Astrocyte (in vitro differentiated cells and primary cell): ENCODE results near the gene EIF5A. TPM values are rescaled to one million over a fixed set of nuclear protein-coding genes. Genes with fewer than 3 reads are reported as not detected.

Experiments
- DNase-seq: peaks from one replicate; pipeline ENCODE4 v3.0.0-alpha.2; 2010; ENCODE audit warnings: low read depth
- FAIRE-seq: peaks from 2 replicates; lab custom pipeline; 2011; peaks lifted over from hg19 to GRCh38; lab: Jason Lieb, UNC
- H2AFZ ChIP-seq: 2 replicates; pipeline ENCODE4 v1.6.0; 2012; ENCODE audit warnings: low read depth, low read length, inconsistent platforms
- H3K27ac ChIP-seq: 2 replicates; pipeline ENCODE4 v1.5.1; 2011; ENCODE audit warnings: low read depth, low read length, inconsistent platforms
- H3K27me3 ChIP-seq: 2 replicates; pipeline ENCODE4 v1.6.0; 2011; ENCODE audit warnings: low read length, inconsistent platforms; ENCODE audit not compliant: insufficient read depth
- H3K36me3 ChIP-seq: 2 replicates; pipeline ENCODE4 v1.5.1; 2011; ENCODE audit warnings: low read length, inconsistent platforms; ENCODE audit not compliant: insufficient read depth
- H3K4me1 ChIP-seq: 2 replicates; pipeline ENCODE4 v1.5.1; 2011; ENCODE audit warnings: low read length, inconsistent platforms; ENCODE audit not compliant: insufficient read depth
- H3K4me2 ChIP-seq: 2 replicates; pipeline ENCODE4 v1.6.0; 2012; ENCODE audit warnings: low read length, inconsistent platforms
- H3K4me3 ChIP-seq: 2 replicates; pipeline ENCODE4 v1.5.1; 2011; ENCODE audit warnings: low read depth, mild to moderate bottlenecking, low read length, inconsistent platforms; ENCODE audit not compliant: insufficient read depth
- H3K79me2 ChIP-seq: 2 replicates; pipeline ENCODE4 v1.6.0; 2012; ENCODE audit warnings: mild to moderate bottlenecking, low read length, inconsistent platforms; ENCODE audit not compliant: insufficient read depth
- H3K9ac ChIP-seq: 2 replicates; pipeline ENCODE4 v1.6.0; 2012; ENCODE audit warnings: mild to moderate bottlenecking, low read length, inconsistent platforms
- H3K9me3 ChIP-seq: 2 replicates; pipeline ENCODE4 v1.5.1; 2012; ENCODE audit warnings: low read depth, mild to moderate bottlenecking, low read length, inconsistent platforms; ENCODE audit not compliant: insufficient read depth
- H4K20me1 ChIP-seq: 2 replicates; pipeline ENCODE4 v1.6.0; 2012; ENCODE audit warnings: low read length, inconsistent platforms; ENCODE audit not compliant: insufficient read depth
- H3K27ac Mint-ChIP-seq: one replicate; pipeline ENCODE4 v1.8.0; 2021; ENCODE audit warnings: mild to moderate bottlenecking, mixed read lengths; ENCODE audit not compliant: unreplicated experiment
- H3K27me3 Mint-ChIP-seq: one replicate; pipeline ENCODE4 v1.8.0; 2021; ENCODE audit warnings: low read depth, mixed read lengths; ENCODE audit not compliant: unreplicated experiment
- H3K36me3 Mint-ChIP-seq: one replicate; pipeline ENCODE4 v1.8.0; 2021; ENCODE audit warnings: low read depth, mixed read lengths; ENCODE audit not compliant: unreplicated experiment
- H3K4me1 Mint-ChIP-seq: one replicate; pipeline ENCODE4 v1.8.0; 2021; ENCODE audit warnings: low read depth, mixed read lengths; ENCODE audit not compliant: unreplicated experiment
- H3K4me3 Mint-ChIP-seq: one replicate; pipeline ENCODE4 v1.8.0; 2021; ENCODE audit warnings: mild to moderate bottlenecking, moderate library complexity, mixed read lengths; ENCODE audit not compliant: unreplicated experiment
- H3K9me3 Mint-ChIP-seq: one replicate; pipeline ENCODE4 v1.8.0; 2021; ENCODE audit warnings: mild to moderate bottlenecking, mixed read lengths; ENCODE audit not compliant: unreplicated experiment
- CTCF ChIP-seq: IDR thresholded peaks from 2 replicates; pipeline ENCODE4 v1.5.1; 2011; ENCODE audit warnings: low read depth, mild to moderate bottlenecking, inconsistent platforms, low read length, moderate library complexity; ENCODE audit not compliant: insufficient read depth
- EZH2 ChIP-seq: IDR thresholded peaks from 2 replicates; pipeline ENCODE4 v1.6.1; 2012; ENCODE audit warnings: mild to moderate bottlenecking, low read length, inconsistent platforms; ENCODE audit not compliant: insufficient read depth
- total RNA-seq: library from RNA; stranded (reverse); gene quantifications from 2 replicates; pipeline ENCODE4 v1.2.1, GENCODE V29; 2021

The EIF5A gene
- total RNA-seq, 1 donor from 2014 or later: 915 TPM

- Histone ChIP-seq H4K20me1 (no peaks in the 10 kb centered on the region), H3K4me3 (peak overlapping the region; percentile 28), H3K79me2 (no peaks in the 10 kb centered on the region), H3K27ac (no peak overlapping the region), H3K9ac (peak overlapping the region; percentile 23), H2AFZ (peak overlapping the region; percentile 41), H3K4me2 (peak overlapping the region; percentile 80), H3K9me3 (no peaks in the 10 kb centered on the region), H3K36me3 (no peaks in the 10 kb centered on the region), H3K4me1 (peaks cover 12% of the 10 kb centered on the region), H3K27me3 (peaks cover 14% of the 10 kb centered on the region)
- DNase-seq (no peak), FAIRE-seq (no peak)
- Mint-ChIP-seq H3K4me3 (peak overlapping the region; percentile 50), H3K4me1 (no peaks in the 10 kb centered on the region), H3K36me3 (peaks cover 9% of the 10 kb centered on the region), H3K27me3 (peaks cover 14% of the 10 kb centered on the region), H3K27ac (no peak overlapping the region), H3K9me3 (no peaks in the 10 kb centered on the region)
- TF ChIP-seq EZH2 (no peak), CTCF (no peak)
These were observed 45.8 kb upstream of the EIF5A start for GRCh38 chr17:7261379-7262191.

GRCh38 chr17:7262192-7262934 is 45.1 kb upstream of the EIF5A start, which contains the start of gene CLDN7:
CLDN7 (minus strand) TSS chr17:7262478; CDS start chr17:7262043, 435 bp downstream.
- H3K4me1 Mint-ChIP-seq: peaks cover 3% of the 10 kb centered on the region
- Histone ChIP-seq H3K4me1 (peaks cover 12% of the 10 kb centered on the region), H3K9me3 (no peaks in the 10 kb centered on the region), H3K79me2 (no peaks in the 10 kb centered on the region), H3K27ac (no peak within 1 kb of the TSS), H3K9ac (peak within 1 kb of the TSS; percentile 23), H2AFZ (peak within 1 kb of the TSS; percentile 67), H4K20me1 (no peaks in the 10 kb centered on the region), H3K36me3 (no peaks in the 10 kb centered on the region), H3K4me3 (peak within 1 kb of the TSS; percentile 28), H3K4me2 (peak within 1 kb of the TSS; percentile 80), H3K27me3 (peaks cover 14% of the 10 kb centered on the region)
- peaks cover 3% of the 10 kb centered on the region for H3K9me3 Mint-ChIP-seq
- peak within 1 kb of the TSS; percentile 57 for H3K4me3 Mint-ChIP-seq
- H3K27ac Mint-ChIP-seq: peak within 1 kb of the TSS; percentile 45
- H3K36me3 Mint-ChIP-seq: peaks cover 6% of the 10 kb centered on the region
- TF ChIP-seq CTCF: no peak
- peak; percentile 89 for TF ChIP-seq EZH2
- peaks cover 14% of the 10 kb centered on the region for H3K27me3 Mint-ChIP-seq
- FAIRE-seq: no peak
- no peak for DNase-seq
